Activated CD4-positive, alpha-beta T cell treated with anti-CD3 and anti-CD28 coated beads for 1 hour (primary cell): ENCODE measurements around the gene UBE2O.

Source experiments
- DNase-seq: peaks from one replicate; pipeline ENCODE4 v3.0.0-alpha.2; 2020

UBE2O gene

DNA sequence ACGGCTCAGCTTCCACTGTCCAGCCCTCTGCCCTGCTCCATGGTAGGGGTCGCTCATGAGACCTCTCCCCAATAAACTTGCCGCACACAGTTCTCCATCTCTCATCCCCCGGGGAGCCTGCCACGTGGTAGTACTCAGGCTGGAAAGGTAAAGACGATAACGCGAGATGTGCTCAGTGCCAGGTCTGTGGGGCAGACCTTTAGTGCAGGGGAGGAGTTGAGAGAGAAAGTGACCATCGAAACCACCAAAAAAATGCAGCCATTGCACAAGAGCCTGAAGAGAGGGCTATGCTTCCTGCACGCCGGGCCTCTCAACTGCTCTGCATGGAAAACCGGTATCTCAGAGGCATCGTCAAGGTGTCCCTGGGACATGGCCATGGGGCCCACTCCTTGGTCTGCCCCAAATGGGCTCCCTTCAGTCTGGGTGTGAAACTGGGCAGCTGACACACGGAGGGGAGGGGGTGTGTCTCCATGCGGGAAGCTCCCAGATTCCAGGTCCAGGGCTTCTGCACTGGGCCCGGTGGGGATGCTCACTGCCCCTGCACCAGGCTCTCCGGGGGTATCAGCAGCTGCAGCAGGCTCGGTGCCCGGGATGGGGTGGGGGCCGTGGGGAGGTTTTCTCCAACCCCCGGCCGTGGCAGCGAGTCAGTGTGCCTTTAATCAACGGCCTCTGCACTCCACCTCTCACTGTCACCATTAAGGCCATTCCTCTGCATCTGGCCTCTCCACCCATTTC is 9.8 kb upstream of the UBE2O start:
- no peak for DNase-seq

DNA sequence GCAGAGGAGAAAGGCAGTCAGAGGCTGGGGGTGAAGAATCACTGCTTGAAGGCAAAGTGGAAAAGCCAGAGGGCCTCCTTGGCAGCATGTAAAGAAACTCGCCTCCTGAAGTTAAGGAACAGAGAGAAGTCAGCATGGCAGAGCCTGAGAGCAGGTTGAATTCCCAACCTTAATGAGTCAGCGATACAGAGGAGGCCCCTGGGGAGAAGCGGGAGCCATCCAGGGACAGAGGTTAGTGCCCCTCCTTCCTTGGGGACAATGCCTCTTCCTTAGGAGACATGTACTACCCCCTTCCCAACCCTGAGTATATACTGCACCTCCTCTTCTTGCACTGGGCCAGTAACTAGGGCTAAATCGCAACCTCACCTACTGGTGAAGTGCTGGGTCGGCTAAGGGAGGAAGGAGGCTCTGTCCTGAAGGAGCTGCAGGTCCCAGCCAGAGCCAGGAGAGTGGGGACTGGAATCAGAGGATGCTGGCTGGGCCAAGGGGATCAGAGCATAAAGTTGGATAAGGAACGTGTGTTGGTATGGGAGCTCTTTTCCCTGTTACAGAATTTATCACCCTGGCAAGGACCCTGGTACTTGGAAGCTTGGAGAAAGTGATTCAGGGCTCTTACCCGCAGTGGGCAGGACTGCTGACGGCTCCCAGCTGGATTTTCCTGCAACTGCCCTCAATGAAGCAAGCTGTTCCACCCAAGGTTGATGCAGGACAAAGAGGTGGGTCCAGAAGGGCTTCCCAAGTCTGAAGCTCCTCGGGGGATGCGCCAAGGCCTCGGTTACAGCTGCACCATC is 9.0 kb upstream of the UBE2O start:
- DNase-seq = no peak

DNA sequence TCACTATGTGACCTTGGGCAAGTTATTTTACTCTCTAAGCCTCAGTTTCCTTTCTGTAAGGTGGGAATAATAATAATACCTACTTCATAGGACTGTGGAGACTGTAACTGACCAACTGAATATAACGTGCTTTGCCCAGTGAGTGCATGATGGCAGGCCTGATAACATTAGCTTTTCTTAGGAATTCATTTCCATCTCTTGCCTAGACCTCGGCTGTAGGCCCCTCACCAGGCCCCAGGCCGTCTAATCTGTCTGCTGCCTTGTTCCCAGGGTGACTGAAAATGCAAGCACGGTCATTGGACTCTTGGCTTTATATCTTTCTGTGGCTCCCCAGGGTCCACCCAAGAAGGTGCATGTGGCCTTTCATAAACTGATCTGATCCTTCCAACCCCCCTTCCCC is 6.7 kb upstream of the UBE2O start:
- no peak for DNase-seq

DNA sequence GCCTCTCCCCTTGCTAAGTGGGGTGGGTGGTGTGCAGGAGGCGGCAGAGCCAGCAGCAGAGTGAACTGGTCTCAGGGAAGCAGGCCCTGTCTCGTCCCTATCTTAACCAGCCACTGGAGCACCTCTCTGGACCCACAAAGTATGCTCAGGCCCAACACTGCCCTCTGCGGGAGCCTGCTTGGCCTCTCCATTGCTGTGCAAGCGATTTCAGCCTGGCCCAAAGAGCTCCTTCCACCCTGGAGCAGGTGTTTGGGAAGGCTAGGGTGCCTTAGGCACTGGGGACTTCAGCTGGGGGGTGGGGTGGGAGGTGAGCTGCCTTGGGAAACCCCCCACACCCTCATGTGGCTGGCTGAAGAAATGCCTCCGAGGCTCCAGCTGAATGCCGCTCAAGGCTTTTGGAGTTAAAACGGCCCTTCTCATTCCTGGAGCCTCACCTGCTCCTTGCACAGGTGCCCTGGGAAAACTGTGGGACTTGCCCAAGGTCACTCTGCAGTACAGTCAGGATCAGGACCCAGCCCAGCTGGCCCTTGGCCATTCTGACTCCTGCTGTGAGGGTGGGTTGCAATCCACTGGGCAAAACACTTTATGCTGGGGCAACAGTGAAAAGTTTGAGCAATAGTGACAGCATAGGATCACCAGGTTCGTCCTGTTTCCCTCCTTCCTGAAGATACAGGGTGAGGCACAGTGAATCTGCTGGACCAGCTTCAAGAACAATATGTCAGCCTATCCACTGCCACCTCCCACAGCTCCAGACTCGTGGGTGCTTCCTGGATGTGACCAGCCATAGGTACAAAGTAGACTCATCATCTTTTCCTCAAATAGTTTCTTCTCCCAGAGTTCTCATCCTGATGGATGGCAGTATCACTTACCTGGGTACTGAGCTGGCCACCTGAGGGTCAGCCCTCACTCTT is 5.9 kb upstream of the UBE2O start:
- no peak for DNase-seq

DNA sequence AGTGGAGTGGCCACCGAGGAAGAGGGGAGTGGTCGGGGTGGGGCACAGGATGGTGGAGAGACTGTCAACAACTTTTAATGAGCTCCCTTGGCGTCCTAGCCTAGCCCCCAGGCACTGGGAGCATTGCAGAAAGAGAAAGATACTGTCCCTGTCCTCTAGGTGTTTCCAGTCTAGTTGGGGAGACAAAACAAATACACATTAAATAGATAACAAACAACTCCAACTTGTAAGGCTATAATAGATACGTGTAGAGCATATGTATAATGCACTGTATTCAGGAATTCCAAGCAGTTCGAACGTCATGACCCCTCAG is 435 bp upstream of the UBE2O start:
- no peak for DNase-seq

DNA sequence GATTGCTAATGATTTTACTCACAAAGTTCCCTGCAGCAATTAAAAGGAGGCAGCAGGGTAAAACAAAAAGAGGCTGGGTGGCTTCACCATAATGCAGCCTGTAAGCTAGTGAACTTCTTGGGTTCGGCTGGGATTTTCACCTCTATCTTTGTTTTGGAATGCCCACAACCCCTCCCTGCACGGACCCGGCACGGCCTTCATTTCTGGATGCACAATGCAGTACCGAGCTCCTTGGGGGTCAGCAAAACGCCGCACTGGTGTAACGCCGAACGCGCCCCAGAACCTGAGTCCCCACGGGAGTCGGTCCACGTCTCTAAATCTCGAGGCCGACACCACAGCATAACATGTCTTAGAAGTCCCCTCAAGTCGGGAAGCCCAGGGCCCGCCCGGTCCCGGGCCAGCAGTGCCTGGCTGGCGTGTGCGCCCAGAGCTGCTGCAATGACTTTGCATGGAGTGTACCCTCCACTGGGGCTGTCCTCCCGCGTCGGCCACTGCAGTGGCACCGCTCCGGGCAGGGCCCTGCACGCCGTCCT is 759 bp downstream of the UBE2O start:
- no peak for DNase-seq

DNA sequence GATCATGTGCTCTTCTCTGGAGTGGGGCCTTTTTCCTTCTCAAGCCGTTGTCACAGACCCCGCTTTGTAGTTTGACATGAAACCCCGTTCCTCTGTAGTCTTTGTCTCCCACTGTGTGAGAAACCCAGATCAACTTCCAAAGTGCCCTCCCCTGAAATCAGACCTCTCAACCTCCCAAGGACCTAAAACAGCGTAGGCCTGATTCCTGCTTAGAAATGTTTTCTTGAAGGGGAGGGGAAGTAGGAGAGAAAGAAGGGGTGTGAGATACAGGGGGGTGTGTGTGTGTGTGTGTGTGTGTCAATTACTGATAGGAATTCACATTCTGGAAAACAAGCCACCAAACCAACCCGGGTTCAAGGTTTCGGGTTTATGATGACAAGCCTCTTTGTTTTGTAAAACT is 1.4 kb downstream of the UBE2O start:
- DNase-seq = no peak

DNA sequence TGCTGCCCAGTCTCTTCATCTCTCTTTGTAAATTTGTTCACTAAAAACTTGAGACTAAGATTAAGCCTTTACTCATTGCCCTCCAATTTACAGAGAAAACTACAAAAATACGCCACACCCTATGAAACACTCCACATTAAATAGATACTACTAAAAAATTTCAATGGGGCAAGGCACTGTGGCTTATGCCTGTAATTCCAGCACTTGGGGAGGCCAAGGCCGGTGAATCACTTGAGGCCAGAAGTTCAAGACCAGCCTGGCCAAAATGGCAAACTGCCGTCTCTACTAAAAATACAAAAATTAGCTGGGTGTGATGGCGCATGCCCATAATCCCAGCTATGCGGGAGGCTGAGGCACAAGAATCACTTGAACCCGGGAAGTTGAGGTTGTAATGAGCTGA is 3.8 kb downstream of the UBE2O start:
- DNase-seq = no peak

DNA sequence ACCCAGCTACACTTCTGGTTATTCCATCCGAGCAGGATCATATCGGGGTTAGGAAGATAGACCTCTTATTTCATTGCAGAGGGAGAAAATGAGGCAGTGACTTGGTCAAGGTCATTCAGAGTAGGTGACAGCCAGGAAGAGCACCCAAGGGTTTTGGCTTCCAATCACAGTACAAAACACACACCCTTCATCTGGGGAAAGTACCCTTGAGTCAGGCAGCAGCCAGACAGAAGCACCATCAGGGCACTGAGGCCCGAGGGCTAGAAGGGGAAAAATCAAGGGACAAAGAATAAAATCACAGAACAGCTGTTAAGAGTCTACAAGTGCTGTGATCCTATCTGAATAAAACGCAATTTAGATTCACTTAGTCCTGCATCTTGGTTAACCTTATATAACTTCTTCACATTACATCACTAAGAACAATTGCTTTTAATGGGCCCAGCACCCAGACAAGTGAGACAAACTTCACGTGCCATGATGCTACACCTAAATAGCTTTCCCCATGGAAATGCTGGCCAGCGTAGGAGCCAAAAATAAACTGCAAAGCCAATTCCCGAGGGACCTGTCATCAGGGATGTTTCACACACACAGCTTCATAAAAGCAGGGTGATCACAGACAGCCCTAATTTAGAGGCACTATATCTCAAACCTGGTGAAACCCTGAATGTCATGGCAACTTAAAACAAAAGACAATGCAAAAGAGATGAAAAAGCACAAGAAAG is 4.9 kb downstream of the UBE2O start:
- DNase-seq = no peak

DNA sequence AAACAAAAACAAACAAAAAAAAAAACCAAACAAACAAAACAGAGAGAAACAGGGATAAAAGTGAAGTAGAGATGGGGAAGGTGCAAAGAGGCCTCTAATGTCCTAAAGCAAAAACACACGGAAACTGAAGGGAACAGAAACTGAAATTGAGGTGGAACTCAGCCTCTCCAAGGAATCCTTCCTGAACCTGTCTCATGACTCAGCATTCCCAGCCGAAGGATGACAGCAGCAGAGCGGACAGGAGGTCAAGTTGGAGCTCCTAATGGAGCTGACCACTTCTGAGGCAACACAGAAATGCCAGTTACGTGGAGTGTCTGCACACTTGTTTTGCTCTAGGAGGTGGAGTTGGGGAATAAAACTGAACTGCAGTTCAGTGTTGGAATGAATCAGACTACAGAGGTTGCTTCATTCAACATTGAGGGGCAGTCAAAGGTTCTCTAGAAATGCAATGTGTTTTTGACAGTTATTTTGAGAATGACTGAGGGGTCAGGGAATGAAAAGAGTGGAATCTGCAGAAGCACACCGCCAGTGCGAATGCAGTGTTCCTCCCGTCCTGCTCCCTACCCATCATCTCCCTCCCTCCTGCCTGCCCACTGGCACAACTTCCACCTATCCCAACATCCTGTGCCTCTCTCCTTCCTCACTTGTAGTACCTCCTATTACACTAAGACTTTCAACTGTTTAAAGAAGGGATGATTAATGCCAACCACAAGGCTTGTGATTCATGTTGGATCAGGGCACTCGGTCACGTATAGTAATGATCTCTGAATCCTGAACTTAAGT is 6.3 kb downstream of the UBE2O start:
- DNase-seq = no peak

DNA sequence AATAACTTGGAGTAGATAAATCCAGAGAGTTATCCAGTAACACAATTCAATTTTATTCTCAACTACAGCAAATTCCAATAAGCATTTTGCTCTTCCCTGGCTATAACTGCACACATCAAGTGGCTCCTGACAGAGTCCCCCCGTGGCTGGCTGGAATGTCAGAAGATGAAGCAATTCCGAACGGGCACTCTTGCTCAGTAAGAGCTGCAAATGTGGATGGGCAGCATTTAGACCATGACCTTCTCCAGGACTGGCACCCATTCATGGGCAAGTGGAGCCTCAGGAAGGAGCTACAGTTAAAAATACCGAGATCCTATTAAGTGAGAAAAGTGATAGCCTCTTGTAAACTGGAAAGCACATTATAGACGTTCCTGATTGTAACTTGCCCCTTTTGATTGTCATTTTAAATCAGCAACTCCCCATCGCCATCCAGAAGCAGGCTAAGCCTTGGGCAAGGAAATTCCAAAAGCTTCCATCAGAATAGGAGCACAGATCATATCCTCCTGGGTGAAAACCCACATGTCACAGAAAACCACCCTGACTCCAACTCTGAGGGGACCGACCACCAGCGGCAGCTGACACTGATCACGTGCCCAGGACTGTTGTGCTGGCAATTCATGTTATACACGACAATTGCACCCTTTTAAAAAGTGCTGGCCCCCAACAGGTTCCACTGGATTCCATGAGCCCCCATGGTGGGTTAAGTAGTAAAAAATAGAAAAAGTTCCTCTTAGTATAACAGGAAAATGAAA is 7.1 kb downstream of the UBE2O start:
- no peak for DNase-seq

DNA sequence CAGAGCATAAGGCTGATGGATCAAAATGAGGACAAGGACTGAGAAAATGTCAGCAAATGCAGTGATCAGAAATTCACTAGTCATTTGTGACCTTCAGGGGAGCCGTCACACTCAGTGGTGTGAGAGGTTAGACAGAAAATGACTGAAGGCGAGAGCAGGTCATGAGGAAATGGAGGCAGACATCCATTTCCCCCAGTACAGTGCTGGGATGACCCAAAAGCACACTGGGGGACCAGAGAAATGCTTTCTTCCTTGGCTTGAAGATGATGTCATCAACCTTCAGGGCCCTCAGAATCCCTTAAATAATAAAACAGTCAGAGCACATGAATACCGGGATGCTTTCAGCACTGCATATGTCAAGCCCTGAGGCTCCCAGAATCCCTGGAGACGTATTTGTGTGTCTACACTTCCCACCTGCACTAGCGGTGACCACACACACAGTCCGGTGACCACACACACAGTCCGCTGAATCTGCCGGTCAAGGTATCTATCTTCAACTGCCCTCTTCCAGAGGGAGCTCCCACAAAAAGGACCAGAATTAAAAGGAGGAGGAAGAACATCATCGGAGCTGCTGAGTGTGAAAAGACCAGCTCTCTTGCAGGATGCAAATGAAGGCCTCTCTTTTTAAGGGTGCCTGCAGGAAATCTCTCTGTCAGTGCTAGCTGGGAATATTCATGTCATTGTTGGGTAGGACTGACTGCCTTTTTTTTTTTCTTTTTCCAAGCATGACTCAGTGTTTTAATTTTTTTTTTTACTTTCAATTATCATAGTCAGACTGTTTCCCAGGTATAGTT is 8.2 kb downstream of the UBE2O start:
- no peak for DNase-seq

DNA sequence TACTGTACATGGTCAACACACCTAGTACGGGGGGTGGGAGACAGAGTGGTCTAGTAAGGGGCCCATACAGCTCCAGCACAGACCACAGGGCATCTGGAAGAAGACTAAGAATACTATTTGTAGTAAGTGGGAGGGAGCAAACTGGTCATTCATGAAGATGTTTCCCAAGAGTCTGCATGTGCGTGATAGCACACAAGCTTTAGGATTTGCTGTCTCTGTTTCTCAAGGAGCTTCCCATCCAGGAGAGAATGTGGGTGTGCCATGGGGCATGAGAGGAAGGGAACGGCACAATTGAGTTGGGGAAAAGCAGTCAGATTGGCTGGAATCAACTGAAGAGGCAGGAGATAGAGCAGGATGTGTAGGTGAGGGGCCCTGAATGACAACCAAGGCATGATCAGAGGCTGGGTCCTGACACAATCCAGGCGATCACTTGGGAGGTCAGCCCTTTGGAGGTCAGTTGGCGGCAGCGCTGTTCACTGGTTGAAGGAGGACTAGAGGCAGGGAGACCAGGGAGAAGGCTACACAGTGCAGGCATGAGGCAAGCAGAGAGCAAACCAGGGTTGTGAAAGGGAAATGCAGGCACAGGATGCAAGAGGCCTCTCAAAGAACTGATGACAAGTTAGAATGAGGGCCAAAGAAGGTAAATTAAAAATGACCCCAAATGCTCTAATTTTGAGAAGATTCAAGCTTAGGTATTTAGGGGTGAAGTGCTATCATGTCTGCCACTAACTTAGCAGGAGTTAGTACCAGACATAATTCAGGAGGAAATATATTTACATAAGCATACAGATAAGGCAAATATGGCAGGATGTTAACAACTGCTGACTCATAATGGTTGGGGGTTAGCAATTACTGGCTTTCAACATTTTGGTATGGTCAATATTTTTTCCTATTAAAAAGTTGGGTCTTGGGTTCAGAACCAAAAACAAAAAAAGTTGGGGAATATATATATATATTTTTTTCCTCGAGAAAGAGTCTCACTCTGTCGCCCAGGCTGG is 10.3 kb downstream of the UBE2O start:
- no peak for DNase-seq

DNA sequence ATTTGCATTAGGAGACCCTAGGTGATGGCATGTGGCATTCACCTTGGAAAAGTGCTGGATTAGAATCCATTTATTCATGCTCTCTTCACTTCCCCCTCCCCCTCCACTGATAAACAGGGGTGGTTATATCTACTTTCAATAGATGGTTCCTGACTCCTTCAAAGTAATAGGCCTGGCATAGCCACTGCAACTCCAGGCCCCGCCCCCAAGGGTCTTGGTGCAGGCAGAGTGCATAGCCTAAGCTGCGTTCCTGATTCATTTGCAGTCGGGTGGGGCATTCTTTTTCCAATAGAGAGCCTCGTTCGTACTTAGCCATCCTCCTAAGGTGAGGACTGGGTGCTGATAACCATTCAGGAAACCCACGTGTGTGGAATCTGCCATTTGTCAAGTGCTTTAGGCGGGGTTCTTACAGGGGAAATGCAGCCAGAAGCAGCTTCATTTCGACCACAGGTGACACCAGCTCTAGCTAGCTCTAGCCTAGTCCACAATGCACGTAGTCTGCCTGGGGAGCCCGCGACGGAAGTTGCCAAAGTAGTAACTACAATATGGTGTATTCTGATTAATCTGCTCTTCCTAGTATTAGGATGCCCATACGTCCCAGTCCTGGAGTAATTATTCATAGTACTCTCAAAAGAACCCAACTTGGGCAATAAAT is 11.1 kb downstream of the UBE2O start:
- no peak for DNase-seq

DNA sequence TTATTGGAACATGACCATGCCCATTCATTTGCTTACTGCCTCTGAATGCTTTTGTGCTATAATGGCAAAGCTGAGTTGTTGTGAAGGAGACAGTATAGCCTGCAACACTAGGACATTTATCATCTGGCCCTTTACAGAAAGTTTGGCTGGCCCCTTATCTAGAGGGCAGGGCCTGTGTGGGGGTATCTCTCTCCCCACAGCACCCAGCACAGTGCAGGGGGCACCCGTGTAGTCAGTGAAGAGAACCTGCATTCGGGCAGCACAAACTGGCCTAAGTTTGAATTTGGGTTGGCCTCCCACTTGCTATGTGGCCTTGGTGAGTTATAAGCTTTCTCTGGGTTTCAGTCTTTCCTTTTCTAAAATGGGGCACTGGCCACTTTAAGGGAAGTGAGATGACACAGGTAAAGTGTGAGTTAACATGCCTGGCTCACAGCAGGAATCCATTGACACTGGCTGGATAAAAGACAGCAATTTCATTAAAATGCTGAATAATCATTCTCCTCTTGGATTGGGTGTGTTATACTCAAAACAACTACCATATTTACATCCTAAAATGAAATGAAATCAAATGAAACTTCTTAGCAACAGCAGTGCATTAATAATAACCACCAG is 12.1 kb downstream of the UBE2O start:
- DNase-seq = no peak

DNA sequence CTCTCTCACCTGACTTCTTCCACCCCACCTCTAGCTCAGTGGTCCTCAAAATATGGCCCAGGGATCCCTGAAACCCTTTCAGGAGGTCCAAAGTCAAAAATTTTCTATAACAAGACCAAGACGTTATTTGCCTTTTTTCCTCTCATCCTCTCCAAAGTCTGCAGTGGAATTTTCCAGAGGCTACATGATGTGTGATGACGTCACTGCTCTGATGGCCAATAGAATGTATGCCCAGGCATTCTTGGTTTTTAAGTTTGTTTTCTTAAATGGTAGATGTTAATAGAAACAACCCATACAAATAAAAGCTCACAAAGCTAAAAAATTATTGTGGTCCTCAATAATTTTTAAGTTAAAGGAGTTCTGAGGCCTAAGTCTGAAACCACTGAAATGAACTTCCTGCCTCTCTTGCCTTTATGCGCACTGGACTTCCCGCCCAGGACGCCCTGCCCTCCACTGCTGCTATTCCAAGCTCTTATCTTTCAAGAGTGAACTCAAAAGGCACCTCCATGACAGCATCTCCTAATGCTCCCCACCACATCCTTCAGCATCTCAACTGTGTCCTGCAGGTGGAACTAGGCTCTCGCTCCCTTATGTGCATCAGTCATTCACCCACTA is 13.5 kb downstream of the UBE2O start:
- DNase-seq = no peak

DNA sequence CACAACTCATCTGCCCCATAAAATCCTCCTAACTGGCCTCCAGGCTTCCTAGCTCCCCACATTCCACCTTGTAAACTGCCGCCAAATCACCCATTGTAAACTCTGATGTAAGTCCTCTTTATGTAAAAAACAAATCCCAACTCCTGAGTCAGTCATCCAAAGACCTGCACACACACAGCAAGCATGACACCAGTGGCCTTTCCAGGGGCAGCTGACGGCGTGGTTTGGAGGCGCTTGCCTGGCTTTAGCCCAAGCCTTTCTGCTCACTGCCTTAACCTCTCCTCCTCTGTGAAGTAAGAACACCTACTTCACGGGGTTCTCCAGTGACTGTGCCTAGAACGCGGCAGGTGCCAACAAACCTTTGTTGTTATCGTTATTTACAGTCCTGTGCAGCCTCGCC is 14.0 kb downstream of the UBE2O start:
- no peak for DNase-seq
